PFSK-1 (cell line): ENCODE results near the gene FUT6.

ENCODE experiments used
- FOXP2 ChIP-seq: optimal IDR thresholded peaks from 2 replicates; pipeline ENCODE3; 2011; ENCODE audit warnings: borderline replicate concordance, control low read depth, inconsistent platforms; ENCODE audit not compliant: insufficient read depth; ENCODE audit errors: extremely low read length, extremely low read depth
- POLR2AphosphoS5 ChIP-seq: IDR thresholded peaks from 2 replicates; pipeline ENCODE4 v1.6.1; 2012; ENCODE audit warnings: low read depth, mild to moderate bottlenecking, control low read depth, low read length, moderate library complexity
- TAF1 ChIP-seq: IDR thresholded peaks from 2 replicates; pipeline ENCODE4 v1.6.1; 2012; ENCODE audit warnings: low read length, control low read depth, borderline replicate concordance; ENCODE audit not compliant: insufficient read depth

DNA sequence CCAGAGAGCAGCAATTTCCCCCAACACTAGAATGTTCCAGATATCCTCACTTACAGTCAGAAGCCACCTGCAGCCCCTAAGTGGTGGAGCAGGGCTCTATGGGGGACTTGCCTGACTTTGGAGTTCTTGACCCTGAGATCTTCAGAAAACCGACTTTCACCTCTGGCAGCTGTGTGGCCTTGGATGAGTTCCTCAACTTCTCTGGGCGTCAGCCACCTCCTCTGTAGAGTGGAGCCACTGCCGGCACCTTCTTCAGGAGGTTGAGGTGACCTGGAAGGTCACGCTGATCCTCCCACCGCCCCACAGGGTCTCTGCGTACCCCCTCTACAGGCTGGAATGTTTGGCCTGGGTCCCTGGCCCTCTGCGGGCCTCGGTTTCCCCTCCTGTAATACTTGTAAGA is 37.9 kb upstream of the FUT6 start:
- no peak for TF ChIP-seq POLR2AphosphoS5
- no peak for TF ChIP-seq TAF1
- TF ChIP-seq FOXP2, result no peak
